PC-3 (cell line): ENCODE results near the gene ZBTB43. TPM values are rescaled to one million over a fixed set of nuclear protein-coding genes. Genes with fewer than 3 reads are reported as not detected.

Source experiments
- ATAC-seq: fragments of 200-7000 bp; cut with Tn5 transposase; 2 replicates; pipeline ENCODE4 v1.9.1; 2020; ENCODE audit warnings: mild to moderate bottlenecking, moderate library complexity
- BruUV-seq: library from RNA; stranded (reverse); fragments of 400-500 nt; replicated peaks from 2 replicates; lab custom pipeline; 2021; lab: Mats Ljungman, UMichigan
- CTCF ChIA-PET: fragments of 300-600 bp; sonication (Branson Sonifier 250); formaldehyde crosslinking; loops from one replicate; lab custom pipeline; 2022; ENCODE audit warnings: antibody characterized with exemption; lab: Charles Lee
- POLR2A ChIA-PET: fragments of 300-600 bp; sonication (Branson Sonifier 250); formaldehyde crosslinking; loops from one replicate; lab custom pipeline; 2022; ENCODE audit warnings: antibody characterized with exemption; ENCODE audit not compliant: unreplicated experiment; lab: Charles Lee
- DNase-seq: peaks from one replicate; pipeline ENCODE4 v3.0.0-alpha.2; 2015
- H2AFZ ChIP-seq: fragments of 300-600 bp; sonication (generic); 2 replicates; pipeline ENCODE4 v1.6.0; 2016; ENCODE audit warnings: antibody characterized with exemption, low read length
- H3F3A ChIP-seq: fragments of 300-600 bp; sonication (generic); one replicate; pipeline ENCODE4 v1.6.0; 2017; ENCODE audit warnings: antibody characterized with exemption, low read length, control low read depth, mild to moderate bottlenecking; ENCODE audit not compliant: unreplicated experiment
- H3K27ac ChIP-seq: fragments of 300-600 bp; sonication (generic); 2 replicates; pipeline ENCODE4 v1.5.1; 2016; ENCODE audit warnings: mild to moderate bottlenecking, low read length
- H3K27me3 ChIP-seq: fragments of 300-600 bp; sonication (generic); 2 replicates; pipeline ENCODE4 v1.6.1; 2016; ENCODE audit warnings: low read length, mixed read lengths
- H3K36me3 ChIP-seq: fragments of 300-600 bp; sonication (generic); 2 replicates; pipeline ENCODE4 v1.6.1; 2016; ENCODE audit warnings: low read depth, mixed run types, low read length, mixed read lengths
- H3K4me1 ChIP-seq: fragments of 300-600 bp; sonication (generic); 2 replicates; pipeline ENCODE4 v1.5.1; 2016; ENCODE audit warnings: low read length; ENCODE audit not compliant: insufficient read depth
- H3K4me2 ChIP-seq: fragments of 300-600 bp; sonication (generic); 2 replicates; pipeline ENCODE4 v1.6.0; 2016; ENCODE audit warnings: low read length
- H3K4me3 ChIP-seq: fragments of 300-600 bp; sonication (generic); 2 replicates; pipeline ENCODE4 v1.5.1; 2016; ENCODE audit warnings: mild to moderate bottlenecking, low read length, mixed read lengths
- H3K79me2 ChIP-seq: fragments of 300-600 bp; sonication (generic); 2 replicates; pipeline ENCODE4 v1.6.1; 2017; ENCODE audit warnings: low read length, mixed read lengths
- H3K9ac ChIP-seq: fragments of 300-600 bp; sonication (generic); 2 replicates; pipeline ENCODE4 v1.6.0; 2016; ENCODE audit warnings: mild to moderate bottlenecking, low read length
- H3K9me2 ChIP-seq: fragments of 300-600 bp; sonication (generic); replicated peaks from 2 replicates; pipeline ENCODE4 v1.6.1; 2016; ENCODE audit warnings: mixed run types, low read length, mixed read lengths
- H3K9me3 ChIP-seq: fragments of 300-600 bp; sonication (generic); 2 replicates; pipeline ENCODE4 v1.6.1; 2016; ENCODE audit warnings: low read length, mixed read lengths
- H4K20me1 ChIP-seq: fragments of 300-600 bp; sonication (generic); 2 replicates; pipeline ENCODE4 v1.6.1; 2016; ENCODE audit warnings: low read length, mixed read lengths
- CTCF ChIP-seq: fragments of 300-600 bp; sonication (generic); conservative IDR thresholded peaks from 2 replicates; pipeline ENCODE4 v1.5.1; 2017; ENCODE audit warnings: antibody characterized with exemption, low read depth, mild to moderate bottlenecking, low read length
- EZH2 ChIP-seq: fragments of 300-600 bp; sonication (generic); IDR thresholded peaks from one replicate; pipeline ENCODE4 v1.6.1; 2017; ENCODE audit warnings: antibody characterized with exemption, mild to moderate bottlenecking, low read length; ENCODE audit not compliant: unreplicated experiment
- EZH2phosphoT487 ChIP-seq: fragments of 300-600 bp; sonication (generic); IDR thresholded peaks from 2 replicates; pipeline ENCODE4 v1.6.1; 2018; ENCODE audit warnings: mild to moderate bottlenecking, antibody characterized with exemption, low read length, borderline replicate concordance
- intact Hi-C: fragments of 100-400 bp; cut with micrococcal nuclease; formaldehyde crosslinking; loops from 2 replicates; pipeline ENCODE4 v1.9.0; 2023
- total RNA-seq: library from RNA; depleted of rRNA; stranded (reverse); fragments of >200 nt; gene quantifications from 2 replicates; pipeline ENCODE4 v1.2.3, GENCODE V29; 2014

The ZBTB43 gene
- total RNA-seq, 1 experiment from 2014 or later, result 5.9 TPM

GRCh38 chr9:126861707-126862103, 56.9 kb downstream of the ZBTB43 start:
- no peak for ATAC-seq
- no peaks in the 10 kb centered on the region for H3K9me2 ChIP-seq
- H2AFZ ChIP-seq, result peak overlapping the region; percentile 53
- CTCF ChIA-PET, result no interaction called here
- peak; percentile 10 for DNase-seq
- no peaks in the 10 kb centered on the region for H3K9me3 ChIP-seq
- no peaks in the 10 kb centered on the region; the same call in 1 of the 2 replicates for H3K36me3 ChIP-seq
- intact Hi-C loops, result loop anchor here (10.0 kb wide), 1 partner anchor 53 kb away; the partner anchor contains the start of gene RALGPS1
- H4K20me1 ChIP-seq, result 0 out of 2 replicates have a peak, but pooled peaks cover 5% of the 10 kb centered on the region
- H3K9ac ChIP-seq, result peak overlapping the region; percentile 68; the same call in 1 of the 2 replicates
- peaks cover 32% of the 10 kb centered on the region for H3K79me2 ChIP-seq
- H3K4me2 ChIP-seq, result peak overlapping the region; percentile 97
- no peak overlapping the region for H3K27ac ChIP-seq
- BruUV-seq, result TSS peak; percentile 40
- no peaks in the 10 kb centered on the region for H3K27me3 ChIP-seq
- H3F3A ChIP-seq, result no peaks in the 10 kb centered on the region
- H3K4me3 ChIP-seq, result peak overlapping the region; percentile 87
- TF ChIP-seq CTCF, result no peak
- no peak for TF ChIP-seq EZH2
- no peak for TF ChIP-seq EZH2phosphoT487
- H3K4me1 ChIP-seq, result peaks cover 17% of the 10 kb centered on the region
- POLR2A ChIA-PET, result no interaction called here

- intact Hi-C loops, result loop anchor here (10.0 kb wide), 1 partner anchor 53 kb away; the partner anchor contains the start of gene RALGPS1
- DNase-seq (no peak), ATAC-seq (no peak)
- H3K9me3 ChIP-seq, result no peaks in the 10 kb centered on the region
- H4K20me1 ChIP-seq, result 0 out of 2 replicates have a peak, but pooled peaks cover 5% of the 10 kb centered on the region
- H3K9ac ChIP-seq, result no peak overlapping the region
- H3F3A ChIP-seq, result no peaks in the 10 kb centered on the region
- peak overlapping the region; percentile 53 for H2AFZ ChIP-seq
- POLR2A ChIA-PET, result no interaction called here
- peaks cover 33% of the 10 kb centered on the region for H3K79me2 ChIP-seq
- H3K9me2 ChIP-seq, result no peaks in the 10 kb centered on the region
- TF ChIP-seq EZH2phosphoT487, result no peak
- TF ChIP-seq CTCF, result no peak
- no peak for TF ChIP-seq EZH2
- CTCF ChIA-PET, result no interaction called here
- H3K36me3 ChIP-seq, result no peaks in the 10 kb centered on the region; the same call in 1 of the 2 replicates
- peaks cover 17% of the 10 kb centered on the region for H3K4me1 ChIP-seq
- H3K4me3 ChIP-seq, result peak overlapping the region; percentile 87
- H3K27ac ChIP-seq, result no peak overlapping the region
- no peaks in the 10 kb centered on the region for H3K27me3 ChIP-seq
- BruUV-seq, result no TSS peak
- H3K4me2 ChIP-seq, result peak overlapping the region; percentile 97
These were observed 57.4 kb downstream of the ZBTB43 start for GRCh38 chr9:126862104-126862761.

GRCh38 chr9:126864771-126865170, 59.9 kb downstream of the ZBTB43 start:
- Histone ChIP-seq H3K27ac (no peak overlapping the region), H3F3A (no peaks in the 10 kb centered on the region), H3K9me3 (no peaks in the 10 kb centered on the region), H3K9me2 (no peaks in the 10 kb centered on the region), H3K36me3 (no peaks in the 10 kb centered on the region; the same call in 1 of the 2 replicates), H3K4me3 (no peak overlapping the region), H2AFZ (no peak overlapping the region), H3K4me2 (no peak overlapping the region), H4K20me1 (0 out of 2 replicates have a peak, but pooled peaks cover 5% of the 10 kb centered on the region), H3K9ac (no peak overlapping the region), H3K27me3 (no peaks in the 10 kb centered on the region), H3K4me1 (peaks cover 17% of the 10 kb centered on the region), H3K79me2 (peaks cover 46% of the 10 kb centered on the region)
- ATAC-seq, result no peak
- ChIA-PET POLR2A (no interaction called here), CTCF (no interaction called here)
- no TSS peak for BruUV-seq
- no peak for TF ChIP-seq CTCF
- TF ChIP-seq EZH2phosphoT487, result no peak
- no peak for TF ChIP-seq EZH2
- DNase-seq, result no peak
- intact Hi-C loops, result loop anchor here (10.0 kb wide), 1 partner anchor 50 kb away; the partner anchor contains the start of gene RALGPS1
